Stimulated activated CD8-positive, alpha-beta memory T cell treated with anti-CD3 and anti-CD28 coated beads, Interleukin-7, amount 100 ng/mL, for 48 hours (primary cell): ENCODE results near the gene CCSAP.
"Not testable (repeated sequence)": the region's sequence is repeated elsewhere in the genome, so short reads cannot be mapped to it uniquely, and the experiment has no call there.

Source experiments
- DNase-seq, 2 donors: peaks; one replicate each; pipeline ENCODE4 v3.0.0-alpha.2; 2020; ENCODE audit warnings: low read depth in 1 of 2; ENCODE audit errors: extremely low read depth in 1 of 2

Gene CCSAP, protein sequence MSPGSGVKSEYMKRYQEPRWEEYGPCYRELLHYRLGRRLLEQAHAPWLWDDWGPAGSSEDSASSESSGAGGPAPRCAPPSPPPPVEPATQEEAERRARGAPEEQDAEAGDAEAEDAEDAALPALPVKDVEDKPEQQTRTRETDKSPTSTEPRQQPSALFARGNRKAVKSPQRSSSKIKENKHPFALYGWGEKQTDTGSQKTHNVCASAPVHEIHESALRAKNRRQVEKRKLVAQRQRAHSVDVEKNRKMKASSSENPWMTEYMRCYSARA

DNA sequence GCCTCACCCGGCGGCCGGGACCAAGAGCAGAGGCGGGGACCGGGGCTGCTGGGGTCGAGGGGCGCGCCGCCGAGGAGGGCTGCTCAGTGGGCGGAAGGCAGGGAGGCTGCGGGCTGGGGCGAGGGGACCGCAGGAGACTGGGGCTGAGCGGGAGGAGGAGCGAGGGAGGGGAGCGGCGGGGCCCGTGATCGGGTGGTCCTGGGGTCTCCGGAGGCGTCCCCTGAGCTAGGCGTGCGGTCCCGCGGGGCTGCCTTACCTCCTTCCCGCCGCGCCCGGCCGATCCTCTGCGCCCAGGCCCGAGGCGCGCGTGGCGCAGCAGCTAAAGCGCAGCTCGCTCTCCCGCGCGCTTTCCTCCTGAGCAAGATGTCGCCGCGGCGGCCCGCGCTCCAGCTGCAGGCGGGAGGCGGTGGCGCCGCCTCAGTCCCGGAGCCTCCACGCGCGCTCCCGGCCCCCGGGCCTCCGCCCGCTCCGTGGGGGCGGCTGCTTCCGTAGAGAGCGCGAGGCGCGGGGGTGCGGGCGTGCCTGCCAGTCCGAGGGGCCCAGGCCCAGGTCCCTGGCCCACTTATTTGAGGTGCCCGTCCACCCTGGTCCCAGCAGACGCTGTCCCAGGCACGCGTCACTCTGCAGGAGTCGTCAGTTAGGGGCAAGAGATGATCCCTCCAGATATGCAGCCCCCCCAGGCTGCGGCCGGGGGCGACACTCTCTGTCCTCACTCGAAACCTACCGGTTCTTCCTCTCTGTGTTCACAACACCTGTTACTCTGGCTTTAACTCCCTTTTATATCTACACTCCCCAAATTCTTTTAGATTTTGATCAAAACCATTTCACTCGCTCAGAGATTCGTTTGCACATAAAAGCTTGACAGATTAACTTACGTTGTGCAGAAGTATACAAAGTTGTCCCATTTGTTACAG is at the start of gene CCSAP:
Gene CCSAP (minus strand): TSS at position 392 of the 914 bp plus-strand sequence. CDS start 582 bp downstream, outside the sequence.
- DNase-seq: no peak

DNA sequence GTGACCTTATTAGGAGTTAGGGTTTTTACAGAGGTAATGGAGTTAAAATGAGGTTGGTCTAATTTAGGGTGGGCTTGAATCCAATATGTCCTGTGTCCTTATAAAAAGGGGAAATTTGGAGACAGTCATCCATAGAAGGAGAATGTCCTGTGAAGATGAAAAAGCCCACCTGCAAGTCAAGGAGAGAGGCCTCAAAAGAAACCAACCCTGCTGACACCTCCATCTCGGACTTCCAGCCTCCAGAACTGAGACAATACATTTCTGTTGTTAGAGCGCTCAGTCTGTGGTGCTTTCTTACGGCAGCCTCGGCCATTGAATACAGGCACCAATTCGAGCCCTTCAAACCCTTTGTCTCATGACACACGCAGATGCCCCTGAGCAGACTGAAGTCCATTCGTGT is 47.3 kb upstream of the CCSAP start:
- no peak for DNase-seq

DNA sequence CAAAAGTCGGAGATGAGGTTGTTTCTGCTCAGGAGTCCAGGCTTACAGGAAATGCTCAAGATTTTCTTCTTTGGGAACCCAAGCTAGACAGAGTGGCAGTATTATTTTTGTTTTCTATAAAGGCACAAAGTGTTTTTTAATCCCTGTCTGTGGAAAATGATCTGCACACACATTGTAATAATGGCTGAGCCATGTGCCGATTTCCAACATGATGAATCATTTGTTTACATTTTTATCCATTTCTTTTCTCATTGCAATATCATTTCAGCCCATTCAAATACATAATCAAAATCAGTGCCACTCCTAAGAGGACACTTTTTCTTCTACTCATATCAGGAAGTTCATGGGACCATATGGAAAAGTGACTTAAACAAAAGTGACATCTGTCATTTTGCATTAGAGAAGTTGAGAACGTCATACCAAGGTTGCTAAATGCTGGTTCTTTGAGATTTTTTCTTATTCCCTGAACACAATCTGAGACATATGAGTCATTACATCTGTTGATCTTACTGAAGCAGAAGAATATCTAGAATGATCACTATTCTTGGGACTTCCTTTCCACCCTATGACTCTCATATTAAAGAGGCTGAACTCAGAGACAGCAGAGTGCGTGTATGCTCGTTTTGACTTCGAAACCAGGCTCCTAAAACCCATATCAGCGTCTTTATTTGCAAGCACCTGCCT is 46.2 kb upstream of the CCSAP start:
- no peak for DNase-seq

DNA sequence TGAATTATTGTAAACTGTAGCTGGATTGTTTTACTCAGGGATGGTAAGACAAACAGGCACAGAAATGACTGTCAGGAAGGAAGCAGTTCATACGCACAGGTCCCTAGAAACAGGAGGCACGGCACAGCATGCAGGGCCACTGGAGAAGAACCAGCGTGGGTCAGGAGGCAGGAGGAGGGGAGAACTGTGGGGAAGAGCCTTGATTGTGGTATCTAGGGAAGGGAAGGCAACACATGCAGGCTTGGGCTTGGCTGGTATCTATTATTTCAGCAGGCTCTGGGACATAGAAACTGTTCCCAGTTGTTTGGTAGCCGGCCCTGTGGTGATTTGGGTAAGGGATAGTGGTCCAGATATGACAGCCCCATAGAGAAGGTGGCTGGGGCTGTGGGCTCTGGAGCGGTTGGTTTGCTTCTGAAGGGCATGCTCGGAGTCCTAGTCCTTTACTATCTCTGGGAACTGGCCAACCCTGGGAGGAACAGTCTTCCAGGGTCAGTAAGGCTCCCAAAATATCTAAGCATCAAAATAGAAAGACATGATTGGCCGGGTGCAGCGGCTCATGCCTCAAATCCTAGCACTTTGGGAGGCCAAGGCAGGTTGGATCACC is 43.1 kb upstream of the CCSAP start:
- DNase-seq: no peak

DNA sequence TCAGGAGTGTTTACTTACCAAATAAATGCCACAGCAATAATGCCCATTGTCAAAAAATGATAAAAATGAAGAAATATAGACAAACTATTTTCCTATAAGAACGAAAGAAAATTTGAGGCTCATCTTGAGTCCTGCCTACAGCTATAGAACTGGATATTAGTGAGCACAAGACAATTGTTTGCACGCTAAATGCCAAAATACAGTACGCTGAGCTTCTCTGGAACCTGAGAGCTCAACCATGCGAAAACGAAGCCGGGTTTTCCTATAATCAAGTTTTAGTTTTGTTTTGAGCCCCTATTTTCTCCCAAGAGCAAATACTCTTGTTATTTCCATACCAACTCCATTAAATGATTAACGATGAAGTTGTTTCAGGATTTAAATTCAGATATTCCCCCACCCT is 42.0 kb upstream of the CCSAP start:
- no peak for DNase-seq

DNA sequence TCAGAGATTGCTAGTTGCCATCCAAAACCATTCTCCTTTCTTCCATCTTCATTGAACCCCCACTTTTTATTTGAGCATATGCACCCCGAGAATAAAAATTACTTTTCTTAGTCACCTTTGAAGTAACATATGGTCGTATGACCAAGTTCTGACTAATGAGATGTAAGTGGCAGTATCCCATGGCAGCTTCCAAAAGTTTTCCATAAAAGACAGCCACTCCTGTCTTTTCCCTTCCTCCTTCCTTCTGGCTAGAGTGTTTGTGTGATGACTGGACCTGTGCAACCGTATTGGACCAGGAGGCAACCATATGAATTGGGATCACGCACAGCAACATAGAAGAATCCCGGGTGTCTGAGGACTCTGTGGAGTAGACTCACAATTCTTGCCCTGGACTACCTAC is 41.1 kb upstream of the CCSAP start:
- no peak for DNase-seq

DNA sequence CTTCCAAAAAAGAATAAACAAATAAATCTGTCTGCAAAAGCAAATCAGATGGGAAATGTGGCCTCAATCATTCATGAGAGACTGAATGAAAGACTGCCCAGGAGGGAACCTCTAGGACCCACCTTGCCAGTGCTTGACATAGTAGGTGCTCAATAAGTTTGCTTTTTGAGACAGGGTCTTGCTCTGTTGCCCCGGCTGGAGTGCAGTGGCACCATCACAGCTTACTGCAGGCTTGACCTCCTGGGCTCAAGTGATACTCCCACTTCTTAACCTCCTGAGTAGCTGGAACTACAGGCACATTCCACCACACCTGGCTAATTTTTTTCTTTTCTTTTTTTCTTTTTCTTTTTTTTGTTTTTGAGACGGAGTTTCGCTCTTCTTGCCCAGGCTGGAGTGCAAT is 40.3 kb upstream of the CCSAP start:
- DNase-seq: no peak

DNA sequence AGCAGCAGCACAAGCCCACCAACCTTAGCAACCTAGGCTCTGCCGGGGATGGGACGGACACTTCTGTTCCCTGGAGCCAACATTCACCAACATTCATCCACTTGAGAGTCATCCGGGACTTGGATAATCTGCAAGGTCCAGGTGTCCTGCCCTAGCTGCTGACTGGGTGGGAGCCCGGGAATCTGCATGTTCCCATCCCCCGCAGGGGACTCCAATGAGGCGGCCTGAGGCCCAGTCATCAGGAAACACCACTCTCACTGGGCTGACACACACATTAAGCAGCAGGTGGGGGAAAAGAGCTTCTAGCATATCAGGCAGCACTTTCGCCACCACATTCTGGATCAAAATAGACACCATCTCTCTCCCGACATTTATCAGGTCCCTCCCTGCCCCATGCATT is 38.4 kb upstream of the CCSAP start:
- no peak for DNase-seq

DNA sequence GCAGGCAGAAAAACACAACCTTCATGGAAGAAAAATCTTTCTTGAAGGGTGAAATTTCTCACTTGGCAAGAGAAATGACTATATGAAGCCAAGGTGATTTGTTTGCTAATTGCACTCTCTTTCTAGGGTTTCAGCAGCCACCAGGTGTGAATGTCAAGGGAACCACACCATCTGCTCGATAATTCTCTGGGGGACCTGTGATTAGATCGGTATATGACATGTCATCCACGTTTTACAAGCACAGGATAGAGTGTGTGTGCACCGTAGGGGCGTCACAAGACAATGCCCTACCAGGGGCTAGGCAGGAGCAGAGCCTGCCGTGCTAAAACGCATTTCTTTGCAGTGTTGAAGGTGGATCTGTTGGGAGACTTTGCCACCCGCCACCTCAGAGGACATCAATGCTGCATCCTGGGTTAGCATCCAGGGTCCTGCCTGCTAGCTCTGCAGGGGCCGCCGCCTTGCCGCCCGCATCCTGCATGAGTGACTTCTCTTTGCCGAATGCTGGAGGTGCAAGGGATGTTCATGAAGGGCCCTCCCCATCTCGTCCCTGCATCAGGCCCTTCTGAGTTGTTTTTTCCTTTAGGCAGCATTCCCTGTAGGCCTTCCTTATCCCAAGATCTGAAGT is 37.8 kb upstream of the CCSAP start:
- no peak for DNase-seq

DNA sequence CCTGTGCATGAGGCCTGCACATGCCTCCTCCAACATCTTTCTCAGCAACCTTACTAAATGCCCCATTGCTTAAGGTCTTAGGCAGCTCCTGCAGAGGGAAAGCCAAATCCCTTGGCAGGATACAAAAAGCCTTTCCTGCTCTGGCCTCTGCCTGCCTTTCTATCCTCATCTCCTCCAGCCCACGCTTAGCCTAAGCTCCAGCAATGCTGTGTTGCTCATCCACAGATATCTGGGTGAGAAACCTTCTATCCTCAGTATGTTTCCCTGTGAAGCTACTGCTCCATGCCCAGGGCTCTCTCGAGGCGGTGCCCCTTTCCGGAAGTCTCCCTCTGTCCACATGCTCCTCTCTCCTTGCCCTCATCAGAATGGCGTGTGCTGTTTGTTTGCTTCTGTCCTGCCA is 37.0 kb upstream of the CCSAP start:
- no peak for DNase-seq

DNA sequence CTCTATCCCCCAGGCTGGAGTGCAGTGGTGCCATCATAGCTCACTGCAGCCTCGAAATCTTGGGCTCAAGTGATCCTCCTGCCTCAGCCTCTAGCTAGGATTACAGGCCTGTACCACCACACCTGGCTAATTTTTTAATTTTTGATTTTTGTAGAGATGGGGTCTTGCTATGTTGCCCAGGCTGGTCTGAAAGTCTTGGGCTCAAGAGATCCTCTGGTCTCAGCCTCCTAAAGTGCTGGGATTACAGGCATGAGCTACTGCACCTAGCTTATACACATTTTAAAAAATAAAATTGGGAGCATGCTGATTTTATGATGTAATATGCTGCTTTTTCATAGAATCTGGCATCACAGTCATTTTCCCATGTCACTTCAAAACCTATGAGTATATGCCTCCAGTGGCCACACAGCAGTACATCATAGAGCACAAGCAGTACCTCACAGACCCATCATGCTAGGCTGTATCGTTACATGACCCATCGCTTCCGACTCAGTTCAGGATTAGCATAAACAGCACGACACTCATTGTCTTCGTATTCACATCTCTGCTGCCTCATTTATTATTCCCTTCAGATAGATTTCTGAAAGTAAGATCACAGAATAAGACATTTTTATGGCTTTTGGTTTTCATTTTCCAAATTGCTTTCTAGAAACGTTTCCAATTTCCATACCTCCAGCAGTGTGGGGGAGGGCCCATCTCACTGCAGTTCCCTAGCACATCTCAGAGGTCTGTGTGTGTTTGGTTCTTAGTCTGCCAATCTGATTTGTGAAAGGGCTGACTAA is 35.9 kb upstream of the CCSAP start:
- DNase-seq: no peak

DNA sequence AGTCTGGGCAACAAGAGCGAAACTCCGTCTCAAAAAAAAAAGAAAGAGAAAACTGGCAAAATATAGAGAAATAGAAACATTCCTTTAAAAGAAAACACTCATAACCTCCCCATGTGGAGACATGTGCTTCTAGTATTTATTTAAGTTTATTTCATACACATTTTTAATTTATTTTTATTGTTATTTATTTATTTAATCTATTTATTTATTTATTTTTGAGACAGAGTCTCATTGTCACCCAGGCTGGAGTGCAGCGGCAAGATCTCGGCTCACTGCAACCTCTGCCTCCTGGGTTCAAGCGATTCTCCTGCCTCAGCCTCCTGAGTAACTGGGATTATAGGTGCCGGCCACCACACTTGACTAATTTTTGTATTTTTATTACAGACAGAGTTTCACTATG is 35.2 kb upstream of the CCSAP start:
- DNase-seq: not testable (repeated sequence)

DNA sequence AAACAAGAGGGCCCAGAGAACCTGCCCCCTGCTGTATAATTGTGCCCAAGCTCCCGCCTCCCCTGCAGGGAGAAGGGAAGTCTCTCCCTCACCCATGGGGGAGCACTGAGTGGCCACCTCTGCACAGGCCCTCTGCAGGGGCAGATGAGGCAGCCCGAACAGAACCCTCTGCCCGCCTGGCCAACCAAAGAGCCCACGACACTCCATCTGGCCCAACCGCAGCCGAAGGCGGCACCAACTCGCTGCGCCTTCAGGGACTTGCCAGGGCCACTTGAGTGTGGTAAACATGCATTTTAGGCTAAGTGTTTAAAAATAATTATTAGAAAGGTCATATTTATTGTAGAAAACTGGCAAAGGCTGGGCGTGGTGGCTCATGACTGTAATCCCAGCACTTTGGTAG is 34.6 kb upstream of the CCSAP start:
- no peak for DNase-seq

DNA sequence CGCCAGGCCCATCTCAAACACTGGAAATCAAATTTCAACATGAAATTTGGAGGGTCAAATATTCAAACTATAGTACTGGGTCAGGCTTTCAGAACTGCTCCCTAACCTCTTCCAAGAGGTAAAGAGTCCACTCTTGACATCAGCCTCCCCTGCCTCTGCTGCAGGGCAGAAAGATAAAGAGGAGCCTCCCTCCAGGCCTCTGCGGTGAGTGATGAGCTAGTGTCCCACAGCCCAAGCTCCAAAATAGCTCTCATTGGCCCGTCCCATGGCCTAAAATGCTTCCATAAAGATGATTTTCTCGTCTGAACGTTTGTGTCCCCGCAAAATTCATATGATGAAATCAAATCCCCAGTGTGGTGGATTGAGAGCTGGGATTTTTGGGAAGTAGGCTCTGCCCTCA is 33.7 kb upstream of the CCSAP start:
- DNase-seq: no peak

DNA sequence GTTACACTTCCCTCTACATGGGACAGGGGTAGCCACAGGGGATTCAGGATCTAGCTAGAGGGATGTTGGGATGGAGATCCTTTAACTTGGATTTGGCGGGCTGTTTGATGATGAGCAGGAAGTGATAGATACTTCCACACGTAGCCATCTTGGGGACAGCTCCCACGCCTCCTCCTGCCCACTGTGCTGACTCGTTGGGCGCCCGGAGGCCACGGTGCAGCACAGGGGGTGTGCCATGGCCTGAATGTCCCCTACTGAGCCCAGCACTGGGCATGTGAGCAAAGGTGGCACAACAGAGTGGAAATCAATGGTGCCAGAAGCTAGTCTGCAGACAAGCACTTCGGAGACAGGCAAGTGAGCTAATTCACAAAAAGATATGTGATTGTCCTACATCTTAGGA is 31.6 kb upstream of the CCSAP start:
- no peak for DNase-seq

DNA sequence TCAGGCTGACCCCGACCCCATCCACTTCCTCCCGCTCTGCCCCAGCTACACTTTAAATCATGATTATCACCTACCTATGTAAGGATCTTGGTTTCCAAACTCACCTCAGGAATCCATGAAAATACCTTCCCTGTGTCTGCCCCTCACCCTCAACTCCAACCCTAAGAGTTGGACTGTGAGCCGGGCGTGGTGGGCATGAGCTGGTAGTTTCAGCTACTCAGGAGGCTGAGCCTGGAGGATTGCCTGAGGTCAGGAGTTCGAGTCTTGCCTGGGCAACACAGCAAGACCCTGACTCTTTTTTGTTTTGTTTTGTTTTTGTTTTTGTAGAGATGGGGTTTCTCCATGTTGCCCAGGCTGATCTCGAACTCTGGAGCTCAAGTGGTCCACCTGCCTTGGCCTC is 30.5 kb upstream of the CCSAP start:
- no peak for DNase-seq

DNA sequence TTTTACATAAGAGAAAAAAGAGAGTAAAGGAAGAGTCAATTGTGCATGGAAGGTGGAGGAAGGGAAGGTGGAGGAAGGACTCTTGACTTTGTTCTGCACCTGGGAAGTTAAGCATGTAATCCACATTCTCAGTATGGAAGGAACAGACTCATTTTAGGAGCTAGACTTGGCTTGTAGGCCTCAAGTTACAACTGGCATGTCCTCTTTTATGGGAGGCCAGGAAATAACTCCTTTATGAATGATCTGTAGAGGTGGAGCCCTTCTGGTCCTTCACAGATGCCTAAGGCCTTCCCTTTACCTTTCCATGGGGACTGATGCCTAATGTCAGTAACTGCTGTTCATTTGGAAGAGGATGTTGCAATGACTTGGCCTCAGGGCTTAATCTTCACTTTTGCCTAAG is 29.4 kb upstream of the CCSAP start:
- DNase-seq: no peak

DNA sequence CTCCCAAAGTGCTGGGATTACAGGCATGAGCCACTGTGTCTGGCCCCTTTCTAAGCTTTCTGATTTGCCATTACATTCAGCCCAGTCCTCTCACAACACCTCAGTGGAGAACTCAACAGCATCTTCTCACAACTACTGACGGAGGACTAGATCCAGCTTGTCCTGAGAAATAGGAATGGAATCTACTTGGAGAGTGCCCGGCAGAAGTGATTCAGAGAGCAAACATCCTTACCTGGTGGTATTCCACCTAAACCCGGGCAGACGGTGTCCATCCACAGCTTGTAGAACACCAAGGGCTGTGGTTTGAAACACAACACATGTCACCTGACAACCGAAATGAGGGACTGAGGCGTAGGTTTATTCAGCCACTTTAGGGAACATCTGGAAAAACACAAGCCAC is 28.8 kb upstream of the CCSAP start:
- DNase-seq: no peak

DNA sequence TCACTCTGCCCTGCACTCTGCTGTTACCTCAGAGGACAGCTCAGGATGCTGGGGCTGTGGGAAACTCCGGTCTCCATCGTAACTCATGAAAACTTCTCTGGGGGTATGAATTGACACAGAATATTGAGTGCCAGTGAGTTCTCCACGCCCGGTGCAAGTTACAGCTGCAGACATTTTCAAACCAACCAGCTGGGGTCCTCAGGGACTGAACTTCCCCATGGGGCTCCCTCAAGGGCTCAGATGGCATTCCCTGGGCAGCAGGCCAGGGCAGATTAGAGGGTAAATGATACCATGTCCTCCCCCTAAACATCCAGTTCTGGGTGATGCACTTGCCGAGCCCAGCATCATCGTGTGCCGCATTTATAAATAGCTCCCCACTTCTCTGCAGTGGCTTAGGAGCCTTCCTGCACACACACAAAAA is 27.8 kb upstream of the CCSAP start:
- DNase-seq: no peak

DNA sequence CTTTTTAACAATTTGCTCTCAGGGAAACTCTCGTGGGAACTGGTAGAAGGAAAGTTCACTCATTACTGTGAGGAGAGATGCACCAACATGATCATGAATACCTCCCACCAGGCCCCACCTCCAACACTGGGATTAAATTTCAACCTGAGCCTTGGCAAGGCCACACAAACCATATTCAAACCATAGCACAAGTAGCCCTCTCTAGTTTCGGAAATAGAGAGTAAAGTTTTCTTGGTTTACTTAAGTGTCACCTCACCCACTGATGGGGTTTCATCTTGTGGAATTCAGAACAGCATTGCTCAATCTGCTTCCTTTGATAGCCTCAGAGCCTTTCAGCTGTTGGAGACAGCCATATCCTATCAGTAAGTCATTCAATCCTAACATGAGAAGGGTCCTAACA is 25.5 kb upstream of the CCSAP start:
- no peak for DNase-seq
